HG03571 (cell line): ENCODE data around the gene CNTN4.
"Not testable (repeated sequence)": the region's sequence is repeated elsewhere in the genome, so short reads cannot be mapped to it uniquely, and the experiment has no call there.

Experiments
- ATAC-seq: cut with Tn5 transposase; IDR thresholded peaks from one replicate; pipeline ENCODE4 v1.9.1; 2021; ENCODE audit not compliant: unreplicated experiment

The CNTN4 gene

GRCh38 chr3:2771741-2772140 lies 673.1 kb downstream of the CNTN4 start:
- no peak for ATAC-seq

- ATAC-seq: no peak
Measured at GRCh38 chr3:2772803-2773202, 674.1 kb downstream of the CNTN4 start.

GRCh38 chr3:2774481-2775249 lies 676.0 kb downstream of the CNTN4 start:
- ATAC-seq: no peak

GRCh38 chr3:2783261-2783660 lies 684.6 kb downstream of the CNTN4 start:
- ATAC-seq: no peak

GRCh38 chr3:2784627-2785026 lies 686.0 kb downstream of the CNTN4 start:
- no peak for ATAC-seq

GRCh38 chr3:2790266-2790815 lies 691.7 kb downstream of the CNTN4 start:
- no peak for ATAC-seq

GRCh38 chr3:2792432-2792831 lies 693.8 kb downstream of the CNTN4 start:
- ATAC-seq: no peak

- ATAC-seq: no peak
Measured at GRCh38 chr3:2793987-2794386, 695.3 kb downstream of the CNTN4 start.

- ATAC-seq: no peak
Measured at GRCh38 chr3:2802429-2802828, 703.8 kb downstream of the CNTN4 start.

- ATAC-seq: no peak
Measured at GRCh38 chr3:2807514-2807913, 708.8 kb downstream of the CNTN4 start.

GRCh38 chr3:2810723-2811122 lies 712.1 kb downstream of the CNTN4 start:
- ATAC-seq: no peak

GRCh38 chr3:2819571-2819970 lies 720.9 kb downstream of the CNTN4 start:
- no peak for ATAC-seq

GRCh38 chr3:2820982-2821381 lies 722.3 kb downstream of the CNTN4 start:
- not testable (repeated sequence) for ATAC-seq

- ATAC-seq: no peak
Measured at GRCh38 chr3:2822611-2823010, 723.9 kb downstream of the CNTN4 start.

GRCh38 chr3:2823031-2823430 lies 724.4 kb downstream of the CNTN4 start:
- no peak for ATAC-seq

- no peak for ATAC-seq
Measured at GRCh38 chr3:2823437-2824211, 725.0 kb downstream of the CNTN4 start.

- no peak for ATAC-seq
Measured at GRCh38 chr3:2826036-2826435, 727.4 kb downstream of the CNTN4 start.

- no peak for ATAC-seq
Measured at GRCh38 chr3:2826453-2826852, 727.8 kb downstream of the CNTN4 start.

- no peak for ATAC-seq
Measured at GRCh38 chr3:2837239-2837638, 738.6 kb downstream of the CNTN4 start.

- no peak for ATAC-seq
Measured at GRCh38 chr3:2837910-2838309, 739.2 kb downstream of the CNTN4 start.

- no peak for ATAC-seq
Measured at GRCh38 chr3:2838546-2839157, 740.0 kb downstream of the CNTN4 start.

- no peak for ATAC-seq
Measured at GRCh38 chr3:2839876-2840275, 741.2 kb downstream of the CNTN4 start.
